Cerebellar nuclear complex (tissue), 1 donor: ENCODE results near the gene TNFSF11.

Experiments
- DNase-seq, 2 experiments: peaks; one replicate each; lab custom pipeline; 2025; lab: John Stamatoyannopoulos, UW

Gene TNFSF11

GRCh38 chr13:42611086-42611779 lies 37.3 kb downstream of the TNFSF11 start:
- no peak for DNase-seq

GRCh38 chr13:42612021-42612765 lies 38.2 kb downstream of the TNFSF11 start:
- DNase-seq = no peak

- DNase-seq = no peak
Measured at GRCh38 chr13:42614436-42615035, 40.6 kb downstream of the TNFSF11 start.

- DNase-seq = no peak
Measured at GRCh38 chr13:42615691-42616090, 41.7 kb downstream of the TNFSF11 start.

- no peak for DNase-seq
Measured at GRCh38 chr13:42617221-42617620, 43.3 kb downstream of the TNFSF11 start.

- no peak for DNase-seq
Measured at GRCh38 chr13:42623916-42624315, 50.0 kb downstream of the TNFSF11 start.

- no peak for DNase-seq
Measured at GRCh38 chr13:42625611-42626010, 51.7 kb downstream of the TNFSF11 start.

GRCh38 chr13:42626176-42626860 lies 52.4 kb downstream of the TNFSF11 start:
- no peak for DNase-seq

- no peak for DNase-seq
Measured at GRCh38 chr13:42628666-42629065, 54.7 kb downstream of the TNFSF11 start.

- DNase-seq = no peak
Measured at GRCh38 chr13:42631181-42631580, 57.2 kb downstream of the TNFSF11 start.

GRCh38 chr13:42633495-42633894 lies 59.5 kb downstream of the TNFSF11 start:
- no peak for DNase-seq

- no peak for DNase-seq
Measured at GRCh38 chr13:42638101-42638500, 64.1 kb downstream of the TNFSF11 start.

GRCh38 chr13:42638886-42639285 lies 64.9 kb downstream of the TNFSF11 start:
- DNase-seq = no peak

- DNase-seq = no peak
Measured at GRCh38 chr13:42643076-42643475, 69.1 kb downstream of the TNFSF11 start.

- DNase-seq = no peak
Measured at GRCh38 chr13:42644841-42645240, 70.9 kb downstream of the TNFSF11 start.

- DNase-seq = no peak
Measured at GRCh38 chr13:42645717-42646116, 71.8 kb downstream of the TNFSF11 start.

- no peak for DNase-seq
Measured at GRCh38 chr13:42649141-42649540, 75.2 kb downstream of the TNFSF11 start.

- no peak for DNase-seq
Measured at GRCh38 chr13:42649831-42650230, 75.9 kb downstream of the TNFSF11 start.

GRCh38 chr13:42650506-42650905 lies 76.6 kb downstream of the TNFSF11 start:
- DNase-seq = no peak

- DNase-seq = no peak
Measured at GRCh38 chr13:42651936-42652641, 78.1 kb downstream of the TNFSF11 start.

GRCh38 chr13:42652642-42653415 lies 78.9 kb downstream of the TNFSF11 start:
- no peak for DNase-seq
